Fibroblast of gingiva (primary cell): ENCODE data around the gene CYP26A1.

Experiments
- DNase-seq: peaks from one replicate; pipeline ENCODE4 v3.0.0-alpha.2; 2011; ENCODE audit warnings: low read depth

CYP26A1 gene

DNA sequence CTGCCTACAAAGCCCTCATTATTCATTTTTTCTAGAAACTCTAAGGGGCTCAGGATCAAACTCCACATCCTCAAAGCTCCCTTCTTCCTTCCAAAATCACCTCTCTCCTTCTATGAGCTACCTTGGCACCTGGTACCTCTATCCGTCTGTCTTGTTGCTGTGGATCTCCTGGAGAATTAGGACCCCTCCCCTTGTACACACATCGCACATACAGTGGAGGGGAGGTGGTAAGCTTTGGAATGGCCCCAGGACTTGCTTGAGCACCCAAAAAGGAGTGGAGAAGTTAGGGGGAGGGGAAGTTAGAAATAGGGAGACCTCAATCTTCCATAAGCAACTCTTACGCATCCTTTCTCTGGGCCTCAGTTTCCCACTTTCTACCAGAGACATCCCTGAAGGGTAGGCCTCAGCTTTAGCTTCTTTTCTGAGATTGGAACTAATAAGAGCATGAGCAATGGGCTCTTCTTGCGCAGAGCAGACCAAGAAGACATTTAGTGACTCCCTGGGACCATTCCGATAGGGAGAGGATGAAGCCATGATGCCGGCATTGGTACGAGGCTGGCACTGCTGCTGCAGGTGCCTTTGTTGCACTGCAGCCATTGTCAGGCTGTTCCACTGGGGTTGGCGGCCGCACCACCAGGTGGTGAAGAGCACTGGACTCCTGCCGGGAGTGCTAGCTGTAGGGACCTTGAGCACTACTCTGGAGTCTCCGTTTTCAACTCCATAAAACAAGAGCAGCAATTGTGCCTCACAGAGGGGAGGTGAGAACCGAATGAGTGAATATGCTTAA is 8.6 kb upstream of the CYP26A1 start:
- DNase-seq, result no peak

DNA sequence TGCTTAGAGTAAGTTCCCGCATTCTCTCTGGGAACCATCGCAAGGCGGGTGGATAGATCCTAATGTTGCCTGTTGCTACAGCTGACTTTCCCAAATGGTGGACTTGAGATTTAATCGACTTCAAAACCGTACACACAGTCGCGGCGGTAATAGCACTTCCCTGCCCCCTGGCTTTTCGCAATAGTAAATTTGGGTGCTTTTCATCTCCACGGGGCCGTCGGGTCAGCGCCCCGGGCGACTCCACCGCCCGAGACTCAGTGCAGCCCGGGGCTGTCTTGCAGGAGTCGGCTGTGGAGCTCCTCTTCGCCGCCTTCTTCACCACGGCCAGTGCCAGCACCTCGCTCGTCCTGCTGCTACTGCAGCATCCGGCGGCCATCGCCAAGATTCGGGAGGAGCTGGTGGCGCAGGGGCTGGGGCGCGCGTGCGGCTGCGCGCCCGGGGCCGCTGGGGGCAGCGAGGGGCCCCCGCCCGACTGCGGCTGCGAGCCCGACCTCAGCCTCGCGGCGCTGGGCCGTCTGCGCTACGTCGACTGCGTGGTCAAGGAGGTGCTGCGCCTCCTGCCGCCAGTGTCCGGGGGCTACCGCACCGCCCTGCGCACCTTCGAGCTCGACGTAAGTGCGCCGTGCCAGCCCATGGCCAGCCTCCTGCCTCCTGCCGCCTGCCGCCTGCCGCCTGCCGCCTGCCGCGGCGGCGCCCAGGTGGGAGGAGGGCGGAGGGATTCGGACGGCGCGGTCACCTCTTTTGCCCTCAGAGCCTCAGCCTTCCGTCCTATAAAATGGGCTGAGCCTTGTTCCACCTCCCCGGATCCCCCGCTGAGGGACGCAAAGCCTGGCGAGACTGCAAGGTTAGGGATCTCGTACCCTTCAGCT is 7.8 kb upstream of the CYP26A1 start:
- no peak for DNase-seq

DNA sequence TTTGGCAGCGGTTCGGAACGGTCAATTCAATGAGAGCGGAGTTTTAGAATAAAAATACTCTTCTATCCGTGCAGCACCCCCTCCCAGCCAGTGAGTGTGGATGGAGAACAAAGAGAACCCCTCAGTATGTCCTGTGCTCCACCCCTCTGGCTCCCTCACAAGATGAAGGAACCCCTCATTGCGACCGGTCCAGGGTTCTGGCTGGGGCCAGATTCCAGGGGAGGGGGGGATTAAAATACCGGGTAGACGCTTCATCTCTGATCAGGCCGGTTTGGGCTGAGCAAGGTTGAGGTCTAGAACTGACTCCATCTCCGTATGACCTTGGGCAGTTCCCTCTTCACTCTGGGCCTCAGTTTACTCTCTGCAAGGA is 7.2 kb upstream of the CYP26A1 start:
- DNase-seq, result no peak

DNA sequence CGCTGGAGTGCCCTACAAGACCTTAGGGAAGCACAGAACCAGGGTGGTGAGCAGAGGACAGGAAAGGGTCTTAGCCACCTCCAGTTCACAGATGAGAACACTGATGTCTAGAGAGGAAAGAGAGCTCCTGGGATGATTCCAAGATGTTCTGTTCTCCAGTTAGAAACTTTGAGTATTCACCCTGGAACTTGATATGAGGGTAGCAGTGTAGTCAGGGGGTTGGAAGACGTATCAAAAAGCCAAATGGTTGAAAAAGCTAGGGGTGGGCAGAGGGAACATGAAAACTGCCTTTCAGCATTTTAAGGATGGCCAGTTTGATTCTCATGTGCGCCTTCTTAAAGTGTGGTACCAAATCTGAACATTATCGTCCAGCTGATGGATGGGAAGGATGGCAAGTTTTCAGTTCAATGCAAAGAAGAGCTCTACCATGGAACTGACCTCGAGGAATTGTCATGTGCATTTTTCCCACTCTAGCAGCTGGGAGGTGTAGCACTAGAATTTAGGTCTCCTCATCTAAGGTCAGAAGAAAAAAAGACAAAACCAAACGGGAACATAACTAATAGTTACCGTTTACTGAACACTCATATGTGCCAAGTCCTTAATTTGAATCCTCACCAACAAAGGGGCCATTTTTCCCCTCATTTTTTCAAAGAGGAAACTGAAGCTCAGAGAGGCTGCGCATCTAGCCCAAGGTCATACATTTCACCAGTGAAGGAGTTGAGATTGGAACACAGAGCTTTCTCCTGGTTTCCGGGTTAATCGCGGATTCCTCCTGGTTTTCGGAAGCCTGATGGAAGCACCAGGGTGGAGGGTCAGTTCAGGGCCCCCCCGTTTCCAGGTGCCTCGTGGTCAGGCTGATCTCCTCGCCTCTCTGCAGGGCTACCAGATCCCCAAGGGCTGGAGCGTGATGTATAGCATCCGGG is 6.0 kb upstream of the CYP26A1 start:
- DNase-seq, result no peak

DNA sequence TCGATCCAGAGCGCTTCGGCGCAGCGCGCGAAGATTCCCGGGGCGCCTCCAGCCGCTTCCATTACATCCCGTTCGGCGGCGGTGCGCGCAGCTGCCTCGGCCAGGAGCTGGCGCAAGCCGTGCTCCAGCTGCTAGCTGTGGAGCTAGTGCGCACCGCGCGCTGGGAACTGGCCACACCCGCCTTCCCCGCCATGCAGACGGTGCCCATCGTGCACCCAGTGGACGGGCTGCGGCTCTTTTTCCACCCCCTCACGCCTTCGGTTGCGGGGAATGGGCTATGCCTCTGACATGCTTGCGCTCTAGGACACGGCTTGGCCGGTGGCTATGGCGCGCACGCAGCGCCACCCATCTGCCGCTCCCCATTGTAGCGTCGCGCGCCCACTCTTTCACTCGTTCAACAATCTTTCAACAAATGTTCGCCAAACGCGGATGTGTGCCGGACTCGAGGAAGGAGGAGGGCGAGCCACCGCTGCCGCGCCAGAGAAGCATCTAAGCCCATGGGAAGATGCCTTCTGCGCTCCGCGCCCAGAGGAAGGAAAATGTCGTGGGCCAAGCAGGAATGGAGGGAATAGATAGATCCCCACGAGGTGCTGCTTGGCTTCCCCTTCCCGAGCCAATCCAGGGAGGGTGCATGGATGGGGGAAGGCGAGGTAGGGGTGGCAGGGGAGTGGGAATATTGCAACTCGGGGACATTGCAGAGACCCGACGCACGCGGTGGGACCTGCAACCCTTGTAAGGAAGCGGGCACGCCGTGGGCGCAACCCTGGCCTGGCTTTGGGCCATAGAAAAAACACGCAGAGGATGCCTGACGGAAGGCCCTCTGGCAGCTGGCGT is 5.1 kb upstream of the CYP26A1 start:
- DNase-seq, result peak; percentile 29

DNA sequence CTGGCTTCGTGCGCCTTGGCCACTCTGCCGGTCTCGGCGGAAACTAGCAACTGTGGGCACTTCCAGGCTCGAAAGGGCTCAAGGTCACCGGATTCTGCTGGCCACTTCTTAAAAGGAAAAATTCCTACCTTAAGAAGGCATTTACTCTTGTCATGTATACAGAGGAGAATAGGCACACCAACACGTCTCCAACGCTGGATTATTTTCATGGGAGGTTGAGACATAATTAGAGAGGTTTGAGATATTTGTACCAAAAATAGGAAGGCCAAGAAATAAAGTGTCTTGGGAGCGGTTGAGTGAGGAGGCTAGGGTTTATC is 4.5 kb upstream of the CYP26A1 start:
- no peak for DNase-seq

DNA sequence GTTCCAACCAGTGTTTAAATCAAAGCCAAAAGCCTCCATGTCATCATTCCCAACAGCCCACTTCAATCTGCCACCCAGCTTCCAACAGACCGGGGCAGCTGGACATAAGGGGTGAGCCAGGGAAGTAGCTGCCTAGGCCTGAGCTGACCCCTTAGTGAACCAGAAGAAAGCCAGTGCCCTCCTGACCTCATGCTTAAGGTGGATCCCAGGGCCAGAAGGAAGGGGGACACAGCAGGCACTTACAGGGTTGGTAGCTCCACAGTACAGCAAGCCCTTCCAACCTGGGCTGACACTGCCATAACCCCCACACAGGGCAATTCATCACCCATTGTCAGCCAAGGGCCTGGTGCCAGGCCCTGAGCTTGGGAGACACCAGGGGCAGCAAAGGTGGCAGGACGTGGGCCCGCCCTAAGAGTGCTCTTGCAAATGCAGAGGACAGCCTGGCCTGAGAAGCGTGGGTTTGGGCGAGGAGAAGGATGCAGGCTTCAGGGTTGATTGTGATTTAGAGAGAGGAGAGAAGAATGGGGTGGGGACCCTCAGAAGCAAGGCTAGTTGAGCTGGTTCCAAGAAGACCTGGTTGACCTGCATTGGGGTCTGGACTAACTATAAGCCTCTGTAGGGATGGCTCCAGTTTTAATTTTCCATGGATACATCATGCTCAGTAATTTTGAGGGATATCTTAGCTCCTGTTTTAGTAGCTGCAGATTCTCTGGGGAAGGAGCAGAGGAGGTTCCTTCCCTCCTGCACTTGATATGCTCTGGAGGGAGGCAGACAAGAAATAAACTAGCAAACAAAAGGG is 3.1 kb upstream of the CYP26A1 start:
- DNase-seq, result no peak

DNA sequence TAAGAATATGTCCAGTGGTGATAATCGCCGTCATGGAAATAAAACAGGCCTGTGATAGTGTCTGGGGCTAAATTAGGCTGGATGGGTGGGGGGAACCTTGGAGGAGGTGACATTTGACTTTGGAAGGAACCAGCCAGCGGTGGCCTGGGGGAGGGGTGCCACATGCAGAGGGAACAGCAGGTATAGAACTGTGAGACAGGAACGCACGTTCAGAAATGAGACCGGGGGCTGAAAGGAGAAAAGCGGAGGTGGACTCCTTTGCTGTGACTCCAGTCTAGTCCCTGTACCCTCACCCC is 2.6 kb upstream of the CYP26A1 start:
- no peak for DNase-seq

DNA sequence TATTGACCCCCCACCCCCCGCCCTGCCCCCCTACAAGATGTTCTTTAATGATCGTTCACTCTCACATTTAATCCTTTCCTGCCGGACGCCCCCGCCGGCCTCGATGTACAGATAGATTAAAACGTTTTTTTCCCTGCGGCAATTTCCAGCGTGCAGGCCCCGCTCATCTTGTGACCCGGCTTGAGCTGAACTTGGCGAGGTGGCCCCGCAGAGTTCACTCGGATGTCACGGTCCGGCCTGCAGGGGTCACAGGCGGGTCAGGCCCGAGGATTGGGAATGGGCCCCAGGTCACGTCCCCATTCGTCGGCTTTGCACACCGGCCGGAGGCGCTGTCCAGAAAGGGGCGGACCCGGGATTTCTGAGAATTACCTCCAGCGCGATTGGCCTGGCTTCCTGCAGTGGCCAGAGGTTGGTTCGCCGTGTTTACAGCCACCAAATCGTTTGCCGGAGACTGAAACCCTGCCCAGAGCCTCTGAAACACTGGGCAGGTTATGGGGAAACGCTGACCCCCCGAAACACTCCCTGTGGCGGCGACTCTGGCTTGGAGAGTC is 1.9 kb upstream of the CYP26A1 start:
- DNase-seq, result no peak

DNA sequence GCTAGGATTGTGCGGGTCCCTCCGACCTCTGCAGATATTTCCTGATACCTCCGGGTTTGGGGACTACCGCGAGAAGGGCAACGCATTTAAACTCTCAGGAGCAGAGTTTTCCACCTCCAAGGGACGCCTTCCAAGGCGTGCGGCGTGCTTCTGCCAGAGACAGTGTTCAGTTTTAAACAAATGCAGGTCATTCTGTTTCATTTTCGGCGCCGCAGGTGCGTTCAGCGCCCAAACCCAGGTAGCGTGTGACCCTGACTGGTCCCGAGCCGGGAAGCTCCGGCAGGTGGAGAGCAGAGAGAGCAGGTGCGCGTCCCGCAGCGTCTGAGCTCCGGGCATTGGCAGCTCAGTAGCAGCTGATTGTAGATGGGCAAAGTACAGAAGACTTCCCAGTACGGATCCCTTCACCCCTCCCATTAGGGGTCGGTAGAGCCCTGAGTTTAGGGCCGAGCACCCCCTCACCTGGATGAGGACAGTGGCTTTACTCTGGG is 1.4 kb upstream of the CYP26A1 start:
- DNase-seq, result no peak

DNA sequence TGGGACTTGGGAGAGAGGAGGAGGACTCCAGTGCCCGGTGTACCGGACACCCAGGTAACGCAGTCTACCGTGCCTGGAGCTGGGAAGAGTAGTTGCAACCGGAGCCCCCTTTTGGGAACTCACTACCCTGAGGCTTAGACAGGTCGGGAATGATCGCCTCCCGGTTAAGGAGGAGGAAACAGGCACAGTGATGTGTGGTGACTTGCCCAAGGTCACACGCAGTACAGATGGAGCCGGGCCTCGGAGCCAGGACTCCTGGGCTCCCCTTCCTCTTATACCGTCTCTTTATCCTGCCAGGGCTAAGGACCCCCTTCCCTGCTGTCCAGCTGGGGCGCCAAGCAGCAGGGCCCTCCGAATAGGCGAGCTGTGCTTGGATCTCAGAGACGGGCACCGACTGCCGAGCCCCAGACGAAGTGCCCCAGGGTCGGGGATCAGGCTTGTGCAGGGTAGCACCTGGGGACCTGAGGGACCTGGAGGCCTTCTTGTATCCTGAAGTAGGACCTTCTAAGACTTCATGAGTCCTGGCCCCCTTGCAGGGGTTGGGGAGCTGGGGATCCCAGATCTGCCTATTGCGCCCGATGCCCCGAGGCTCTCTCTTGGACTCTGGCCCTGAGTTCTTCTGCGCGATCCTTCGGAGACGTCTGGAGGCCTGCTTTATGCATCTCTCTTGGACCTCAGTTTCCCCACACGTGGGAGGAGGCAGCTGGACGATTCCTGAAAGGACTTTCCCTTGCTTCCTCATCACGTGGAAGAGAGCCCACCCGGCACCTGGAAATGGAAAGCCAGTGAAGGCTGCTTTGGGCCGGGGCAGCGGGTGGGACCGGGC is 767 bp upstream of the CYP26A1 start:
- DNase-seq, result no peak

DNA sequence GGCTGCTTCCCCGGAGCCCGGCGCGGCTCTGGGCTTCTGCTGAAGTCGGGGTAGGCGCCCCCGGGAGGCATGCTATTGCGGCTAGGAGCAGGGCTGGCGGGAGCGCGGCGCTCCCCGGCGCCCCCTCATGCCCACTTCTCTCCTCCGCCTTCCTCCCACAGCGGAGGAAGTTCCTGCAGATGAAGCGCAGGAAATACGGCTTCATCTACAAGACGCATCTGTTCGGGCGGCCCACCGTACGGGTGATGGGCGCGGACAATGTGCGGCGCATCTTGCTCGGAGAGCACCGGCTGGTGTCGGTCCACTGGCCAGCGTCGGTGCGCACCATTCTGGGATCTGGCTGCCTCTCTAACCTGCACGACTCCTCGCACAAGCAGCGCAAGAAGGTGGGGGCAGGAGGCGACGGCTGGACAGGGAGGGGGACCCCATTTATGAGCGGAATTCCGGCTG is 479 bp downstream of the CYP26A1 start:
- no peak for DNase-seq

DNA sequence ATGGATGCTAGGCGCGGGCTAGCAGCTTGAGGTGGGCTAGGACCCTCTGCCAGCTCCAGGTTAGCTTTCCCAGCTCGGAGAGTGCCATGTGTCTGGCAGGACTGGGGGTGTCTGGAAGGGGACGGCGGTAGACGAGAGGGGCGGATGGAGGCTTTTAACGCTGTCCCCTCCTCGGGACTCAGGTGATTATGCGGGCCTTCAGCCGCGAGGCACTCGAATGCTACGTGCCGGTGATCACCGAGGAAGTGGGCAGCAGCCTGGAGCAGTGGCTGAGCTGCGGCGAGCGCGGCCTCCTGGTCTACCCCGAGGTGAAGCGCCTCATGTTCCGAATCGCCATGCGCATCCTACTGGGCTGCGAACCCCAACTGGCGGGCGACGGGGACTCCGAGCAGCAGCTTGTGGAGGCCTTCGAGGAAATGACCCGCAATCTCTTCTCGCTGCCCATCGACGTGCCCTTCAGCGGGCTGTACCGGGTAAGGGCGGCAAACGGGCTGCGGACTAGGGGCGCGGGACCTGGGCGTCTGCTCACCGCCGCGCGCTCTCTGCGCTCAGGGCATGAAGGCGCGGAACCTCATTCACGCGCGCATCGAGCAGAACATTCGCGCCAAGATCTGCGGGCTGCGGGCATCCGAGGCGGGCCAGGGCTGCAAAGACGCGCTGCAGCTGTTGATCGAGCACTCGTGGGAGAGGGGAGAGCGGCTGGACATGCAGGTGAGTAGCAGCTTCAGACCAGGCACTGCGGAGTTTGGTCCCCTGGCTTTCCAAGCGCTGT is 1.1 kb downstream of the CYP26A1 start:
- DNase-seq, result no peak

DNA sequence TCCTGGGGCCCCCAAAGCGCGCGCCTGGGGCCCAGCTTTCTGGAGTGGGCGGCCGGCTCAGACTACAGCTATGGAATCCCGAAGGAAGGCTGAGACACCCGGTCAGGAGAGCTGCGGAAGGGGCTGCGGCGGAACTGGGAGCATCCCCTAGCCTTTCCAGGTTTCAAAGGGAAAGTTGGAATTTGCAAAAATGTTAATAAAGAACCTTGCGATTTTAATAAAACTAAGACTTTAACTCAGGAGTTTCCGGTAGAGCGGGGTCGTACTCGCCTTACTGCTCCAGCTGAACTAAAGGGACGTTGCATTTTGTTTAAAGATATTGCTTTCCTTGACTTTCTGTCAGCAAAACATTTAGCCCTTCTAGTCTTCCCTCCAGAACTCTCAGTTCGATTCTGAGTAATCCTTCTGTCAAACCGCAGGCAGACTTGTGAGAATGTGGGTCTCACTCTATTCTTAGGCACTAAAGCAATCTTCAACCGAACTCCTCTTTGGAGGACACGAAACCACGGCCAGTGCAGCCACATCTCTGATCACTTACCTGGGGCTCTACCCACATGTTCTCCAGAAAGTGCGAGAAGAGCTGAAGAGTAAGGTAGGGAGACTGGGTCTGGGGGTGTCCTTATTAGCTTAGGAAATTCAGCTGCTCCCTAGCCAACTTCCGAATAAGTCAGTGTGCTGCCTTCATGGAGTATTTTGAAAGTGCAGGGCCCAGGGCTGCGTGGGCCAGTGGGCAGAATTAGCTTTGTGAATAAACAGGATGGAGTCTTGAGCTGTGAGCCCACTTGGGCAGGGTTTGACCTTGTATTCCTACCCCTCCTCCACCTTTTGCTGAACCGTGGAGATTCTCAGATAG is 1.9 kb downstream of the CYP26A1 start:
- DNase-seq, result no peak

DNA sequence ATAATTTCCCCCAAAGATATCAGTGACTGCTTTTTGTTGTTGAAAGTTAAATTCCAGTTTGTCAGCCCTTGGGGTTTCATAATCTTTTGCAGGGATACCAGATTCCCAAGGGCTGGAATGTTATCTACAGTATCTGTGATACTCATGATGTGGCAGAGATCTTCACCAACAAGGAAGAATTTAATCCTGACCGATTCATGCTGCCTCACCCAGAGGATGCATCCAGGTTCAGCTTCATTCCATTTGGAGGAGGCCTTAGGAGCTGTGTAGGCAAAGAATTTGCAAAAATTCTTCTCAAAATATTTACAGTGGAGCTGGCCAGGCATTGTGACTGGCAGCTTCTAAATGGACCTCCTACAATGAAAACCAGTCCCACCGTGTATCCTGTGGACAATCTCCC is 3.2 kb downstream of the CYP26A1 start:
- no peak for DNase-seq

DNA sequence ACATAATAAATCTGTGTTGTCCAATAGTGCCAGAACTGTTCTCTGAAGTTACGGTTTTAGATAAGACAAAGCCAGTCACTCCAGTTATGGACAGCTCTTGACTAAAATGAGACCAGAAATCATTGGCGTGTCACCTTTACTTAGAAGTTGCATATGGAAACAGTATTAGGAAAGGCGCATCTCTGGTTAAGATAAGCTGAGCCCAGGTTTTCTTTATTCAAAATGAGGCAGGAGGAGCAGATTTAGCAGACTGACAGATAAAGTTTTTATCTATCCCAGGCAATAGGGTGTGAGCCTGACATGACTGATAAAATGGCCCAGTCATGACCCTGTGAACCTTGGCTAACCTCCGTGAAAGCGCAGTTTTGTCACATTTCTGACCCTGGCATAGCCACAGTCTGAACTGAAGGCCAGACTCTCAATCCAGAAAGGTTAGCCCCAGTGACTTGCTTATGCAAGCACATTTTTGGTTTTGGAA is 4.2 kb downstream of the CYP26A1 start:
- DNase-seq, result no peak

DNA sequence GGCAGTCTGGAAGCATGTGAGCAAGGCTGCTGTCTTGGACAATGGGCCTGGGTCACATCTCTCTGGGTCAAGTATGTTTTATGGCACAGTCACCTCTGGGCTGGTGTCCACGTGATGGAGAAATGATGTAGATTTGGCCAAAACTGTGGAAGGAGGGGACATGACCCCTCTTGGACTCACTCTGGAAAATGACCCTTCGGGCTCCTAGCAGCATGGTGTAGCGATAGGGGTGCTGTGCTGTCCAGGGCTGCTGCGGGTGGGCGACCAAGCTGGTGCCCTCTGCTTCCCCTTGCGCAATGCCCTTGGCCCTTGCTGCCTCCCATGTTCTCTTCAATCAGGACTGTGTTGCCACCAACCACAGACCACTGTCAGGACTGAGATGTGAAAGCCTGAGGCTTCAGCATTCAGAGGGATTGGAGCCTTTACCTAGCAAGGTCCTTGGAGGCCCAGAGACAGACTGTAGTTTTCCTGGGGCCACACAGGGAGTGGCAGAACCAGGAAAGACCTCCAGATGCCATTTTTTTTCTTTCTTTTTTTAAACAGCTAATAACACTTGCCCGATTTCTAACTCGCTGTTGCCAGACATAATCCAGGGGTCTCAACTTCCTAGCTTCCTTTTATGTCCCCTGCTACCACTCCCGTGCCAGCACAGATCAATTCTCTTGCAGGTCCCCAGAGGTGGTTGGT is 6.1 kb downstream of the CYP26A1 start:
- DNase-seq, result no peak
